ENCODE measurements around the gene TPO.
A peak's percentile ranks its signal among the peaks of the same experiment; 100 is the strongest.

Gene TPO

DNA sequence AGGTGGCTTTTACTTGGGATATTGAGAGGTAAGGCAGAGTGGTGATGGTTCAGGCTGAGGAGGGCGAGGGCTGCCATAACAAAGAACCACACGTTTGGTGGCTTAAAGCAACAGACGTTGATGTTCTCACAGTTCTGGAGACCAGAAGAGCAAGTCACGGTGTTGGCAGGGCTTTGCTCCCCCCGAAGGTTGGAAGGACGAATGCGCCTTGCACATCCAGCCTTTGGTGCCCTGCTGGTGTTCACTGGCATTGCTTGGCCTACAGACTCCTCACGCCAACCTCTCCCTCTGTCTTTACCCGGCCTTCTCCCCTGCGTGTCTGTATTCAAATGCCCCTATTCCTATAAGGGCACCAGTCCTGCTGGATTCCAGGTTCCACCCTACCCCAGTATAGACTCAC, 125.4 kb downstream of the TPO start:
- no peak for DNase-seq

DNA sequence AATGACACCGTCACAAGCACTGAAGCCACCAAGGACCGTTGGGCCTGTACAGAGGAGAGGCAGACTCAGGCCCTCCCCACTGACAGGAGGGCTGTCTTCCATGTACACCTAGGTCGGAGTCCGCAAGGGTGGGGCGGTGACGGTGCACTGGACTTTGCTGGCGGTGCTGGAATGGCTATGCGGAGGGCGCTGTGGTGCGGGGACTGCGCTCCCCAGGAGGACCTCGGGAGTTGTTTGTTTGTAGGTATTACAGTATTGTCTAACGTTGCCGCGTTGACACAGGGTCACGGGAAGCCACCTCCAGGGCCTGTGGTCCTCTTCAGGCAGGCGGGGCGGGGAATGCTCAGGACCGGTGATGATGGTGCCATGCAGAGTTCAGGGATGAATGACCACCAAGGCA, 126.2 kb downstream of the TPO start:
- no peak for DNase-seq

DNA sequence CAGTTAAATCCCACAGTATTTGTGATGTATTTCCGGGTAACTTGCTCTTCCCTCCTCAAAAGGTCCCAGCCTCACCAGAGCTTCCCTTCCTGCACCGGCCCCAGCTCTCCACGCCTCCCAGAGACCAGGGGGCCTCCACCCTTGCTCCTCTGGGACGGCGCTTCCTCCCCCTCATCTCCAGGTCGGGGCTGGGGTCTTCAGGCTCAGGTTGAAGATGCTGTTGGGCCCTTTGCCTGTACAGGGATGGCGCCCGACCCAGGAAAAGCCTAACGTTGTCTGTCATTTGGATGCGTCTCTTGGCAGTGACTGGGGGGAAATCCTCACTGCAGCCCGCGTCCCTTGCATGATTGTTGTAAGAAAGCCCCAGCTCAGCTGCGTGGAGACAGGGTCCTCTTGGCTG, 126.7 kb downstream of the TPO start:
- DNase-seq, result no peak

DNA sequence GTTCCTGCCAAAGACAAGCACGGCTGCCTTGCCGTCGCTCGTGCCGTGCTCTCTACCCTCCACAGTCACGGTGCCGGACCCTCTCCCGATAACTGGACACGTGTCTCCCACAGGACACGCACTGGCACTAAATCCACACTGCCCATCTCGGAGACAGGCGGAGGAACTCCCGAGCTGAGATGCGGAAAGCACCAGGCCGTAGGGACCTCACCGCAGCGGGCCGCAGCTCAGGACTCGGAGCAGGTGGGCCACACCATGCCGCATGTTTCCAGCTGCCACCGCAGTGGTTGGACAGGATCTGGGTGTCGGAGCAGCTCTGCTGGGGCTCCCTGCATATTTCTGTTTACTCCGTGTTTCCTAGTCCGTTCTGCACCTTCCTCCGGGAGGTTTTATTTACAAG, 127.2 kb downstream of the TPO start:
- no peak for DNase-seq

DNA sequence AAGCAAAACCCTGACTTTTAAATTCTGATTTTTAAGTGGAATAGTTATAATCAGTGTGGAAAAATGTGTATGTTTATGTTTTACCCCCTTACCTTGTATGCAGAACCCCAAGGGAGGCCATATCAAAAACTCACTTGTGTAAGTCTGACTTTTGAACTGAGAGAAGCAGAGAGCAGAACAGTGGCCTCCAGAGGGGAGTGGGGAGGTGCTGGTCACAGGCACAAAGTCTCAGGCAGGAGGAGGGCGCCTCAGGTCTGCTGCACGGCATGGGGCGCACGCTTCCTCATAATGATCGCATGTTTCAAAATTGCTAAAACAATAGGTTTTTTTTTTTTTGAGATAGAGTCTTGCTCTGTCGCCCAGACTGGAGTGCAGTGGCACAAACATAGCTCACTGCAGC, 127.8 kb downstream of the TPO start:
- no peak for DNase-seq

DNA sequence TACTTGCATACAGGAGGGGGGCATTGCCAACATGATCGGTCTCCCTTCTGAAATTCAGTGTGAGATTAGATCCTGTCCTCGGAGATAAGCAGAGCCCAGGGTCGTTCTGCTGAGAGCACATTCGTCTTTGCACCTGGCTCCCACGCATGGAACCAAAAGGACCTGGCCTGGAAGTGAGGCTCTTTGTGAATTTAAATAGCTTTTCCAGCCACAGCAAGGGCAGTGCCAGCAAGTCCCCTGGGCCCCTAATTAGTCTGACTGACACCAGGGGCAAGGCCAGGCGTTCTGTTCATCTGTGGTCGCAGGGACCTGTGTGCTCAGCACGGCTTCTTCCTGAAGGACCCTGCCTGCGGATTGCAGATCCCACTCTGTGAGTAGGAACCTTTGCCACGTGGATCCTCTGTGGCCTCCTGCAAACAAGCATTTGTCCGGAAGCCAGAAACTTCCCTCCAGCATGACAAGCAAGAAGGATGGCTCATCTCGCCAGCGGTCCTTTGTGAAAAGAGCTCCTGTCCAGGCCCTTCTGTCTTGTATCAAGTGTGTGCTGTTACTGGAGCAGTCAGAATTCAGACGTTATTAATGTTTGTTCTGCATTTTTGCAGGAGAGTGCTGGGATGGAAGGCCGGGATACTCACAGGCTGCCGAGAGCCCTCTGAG, 128.7 kb downstream of the TPO start:
- DNase-seq, result no peak

DNA sequence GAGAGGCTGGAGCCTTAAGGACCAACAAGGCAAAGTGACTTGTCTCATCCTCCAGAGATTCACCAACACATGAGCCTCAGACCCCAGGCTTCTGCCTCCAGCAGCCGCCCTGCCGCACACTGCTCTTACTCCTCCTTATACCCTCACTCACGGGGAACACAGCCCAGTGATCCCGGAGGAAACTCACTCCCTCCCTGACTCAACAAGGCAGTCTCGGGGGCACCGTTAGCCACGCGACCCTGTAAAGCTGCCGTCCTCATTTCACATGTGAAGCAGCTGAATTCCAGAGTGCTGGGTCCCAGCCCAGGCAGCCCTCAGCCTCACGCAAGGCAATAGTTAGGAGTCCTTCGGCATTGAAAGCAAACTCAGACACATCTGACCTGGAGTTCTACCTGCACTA, 129.7 kb downstream of the TPO start:
- no peak for DNase-seq

DNA sequence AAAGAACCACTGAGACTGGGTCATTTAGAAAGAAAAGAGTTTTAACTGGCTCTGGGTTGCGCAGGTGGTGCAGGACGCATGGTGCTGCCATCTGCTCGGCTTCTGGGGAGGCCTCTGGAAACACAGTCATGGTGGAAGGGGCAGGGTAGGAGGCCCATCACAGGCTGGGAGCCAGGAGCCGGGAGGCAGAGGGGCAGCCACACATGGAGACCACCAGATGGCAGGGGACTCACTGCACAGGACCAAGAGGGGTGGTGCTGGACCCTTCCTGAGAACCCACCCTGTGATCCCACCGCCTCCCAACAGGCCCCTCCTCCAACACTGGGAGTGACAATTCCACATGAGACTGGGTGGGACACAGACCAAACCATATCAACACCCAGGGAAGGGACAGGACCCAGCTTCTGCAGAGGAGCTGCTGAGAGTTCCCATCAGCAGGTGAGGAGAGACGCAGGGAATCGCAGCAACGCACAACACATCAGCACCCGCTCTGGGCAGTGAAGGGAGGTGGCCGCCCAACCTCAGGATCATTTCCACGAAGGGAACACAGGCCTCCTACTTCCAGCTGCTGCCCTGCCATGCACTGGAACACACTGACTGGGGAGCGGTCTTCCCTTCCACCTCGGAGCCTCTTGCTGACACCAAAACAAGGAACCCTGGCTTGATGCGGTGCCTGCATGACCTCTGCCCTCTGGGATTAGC, 130.7 kb downstream of the TPO start:
- no peak for DNase-seq

DNA sequence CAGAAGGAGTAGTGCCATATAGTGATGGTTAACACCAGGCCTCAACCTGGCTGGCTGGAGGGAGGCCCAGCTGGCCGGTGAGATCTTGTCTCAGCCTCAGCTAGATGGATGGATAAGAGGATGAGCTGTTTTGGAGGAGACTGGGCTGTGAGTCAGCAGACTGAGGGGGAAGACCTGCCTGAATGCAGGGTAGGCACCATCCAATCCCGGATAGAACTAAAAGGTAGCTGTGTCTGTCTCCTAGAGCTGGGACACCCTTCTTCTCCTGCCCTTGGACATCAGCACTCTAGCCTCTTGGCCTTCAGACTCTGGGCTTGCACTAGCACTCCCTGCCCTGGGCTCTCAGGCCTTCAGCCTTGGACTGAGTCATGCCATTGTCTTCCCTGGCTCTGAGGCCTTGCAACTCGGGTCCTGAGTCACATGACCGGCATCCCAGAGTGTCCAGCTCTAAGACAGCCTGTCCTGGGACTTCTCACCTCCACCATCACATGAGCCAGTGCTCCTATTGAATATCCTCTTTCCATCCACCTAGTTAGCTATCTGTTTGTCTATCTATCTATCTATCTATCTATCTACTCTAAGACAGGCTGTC, 131.3 kb downstream of the TPO start:
- DNase-seq, result no peak

DNA sequence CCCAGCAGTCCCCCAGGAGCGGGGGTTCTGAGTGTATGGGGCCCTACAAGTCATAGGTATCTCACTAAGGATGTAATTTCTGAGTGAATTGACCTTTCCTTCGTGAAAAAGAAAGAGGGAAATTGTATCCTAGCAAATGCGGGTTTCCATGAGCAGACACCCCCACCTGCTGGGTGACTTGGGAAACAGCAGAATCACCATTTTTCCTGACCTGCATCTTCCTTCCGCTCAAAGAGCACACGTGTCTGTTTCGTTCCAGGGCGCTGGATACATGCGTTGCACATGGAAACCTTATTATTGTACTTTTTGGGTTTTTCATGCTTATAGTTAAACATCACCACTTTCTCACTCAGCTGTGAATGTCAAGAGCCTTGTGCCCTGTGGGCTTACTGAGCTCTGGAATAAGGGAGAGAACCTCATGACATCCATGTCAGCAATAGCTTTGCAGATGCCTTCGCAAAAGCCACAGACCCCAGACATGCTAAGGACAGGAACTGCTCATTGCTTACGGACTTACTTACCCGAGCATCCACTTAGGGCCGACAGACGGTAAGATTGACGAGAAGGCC, 132.8 kb downstream of the TPO start:
- peak in 1 of 2 experiments; percentile 12 for DNase-seq

DNA sequence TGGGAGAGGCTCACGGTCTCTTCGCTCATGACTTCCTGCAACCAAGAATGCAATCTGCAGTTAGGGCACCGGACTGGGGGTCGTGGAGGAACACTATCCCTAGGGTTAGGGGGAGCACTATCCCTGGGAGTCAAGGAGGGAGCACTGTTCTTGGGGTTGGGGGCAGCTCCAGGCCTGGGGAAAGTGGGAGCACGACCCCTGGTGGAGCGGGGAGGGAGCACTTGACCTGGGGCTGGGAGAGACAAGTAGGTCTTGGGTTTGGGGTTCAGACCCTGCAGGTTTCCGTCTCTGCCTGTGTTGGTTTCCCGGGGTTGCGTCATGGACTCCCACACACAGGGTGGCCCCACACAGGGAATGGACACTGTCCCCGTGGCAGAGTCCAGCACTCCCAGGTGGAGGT, 133.6 kb downstream of the TPO start:
- DNase-seq, result no peak

DNA sequence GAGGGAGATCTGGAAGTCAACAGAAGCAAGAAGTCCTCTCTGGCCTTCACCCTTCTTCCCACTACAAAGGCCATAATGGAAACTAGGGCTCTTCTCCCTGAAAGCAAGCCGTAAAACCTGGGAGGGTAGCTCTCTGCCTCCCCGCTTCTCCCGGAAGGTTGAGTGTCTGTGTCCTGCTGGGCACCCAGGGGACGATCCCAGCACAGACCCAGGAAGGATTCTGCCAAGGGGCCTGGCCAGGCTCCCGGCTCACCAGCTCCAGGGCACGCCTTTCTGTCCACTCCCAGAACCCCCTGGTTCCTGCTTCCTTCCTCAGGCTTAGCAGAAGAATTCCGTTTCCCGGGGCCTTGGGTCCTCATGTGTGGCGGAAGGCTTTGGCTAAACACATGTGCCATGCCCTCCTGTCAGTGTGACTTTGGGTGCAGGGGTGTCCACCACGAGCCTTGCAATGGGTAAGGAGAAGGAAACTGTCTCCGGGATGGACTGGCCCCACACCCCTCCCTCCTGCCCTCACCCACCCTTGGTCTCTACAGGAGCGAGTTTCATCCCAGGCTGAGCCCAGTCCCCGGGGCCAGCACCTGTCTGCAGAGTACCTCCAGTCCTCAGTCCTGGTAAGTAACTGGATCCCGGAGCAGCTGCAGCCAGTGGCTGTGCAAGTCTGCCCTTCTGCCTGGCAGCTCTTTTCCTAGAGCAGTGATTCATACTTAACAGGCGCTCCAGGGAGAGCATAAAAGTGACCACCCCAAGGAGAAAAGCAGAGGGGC, 135.8 kb downstream of the TPO start:
- DNase-seq, result no peak

DNA sequence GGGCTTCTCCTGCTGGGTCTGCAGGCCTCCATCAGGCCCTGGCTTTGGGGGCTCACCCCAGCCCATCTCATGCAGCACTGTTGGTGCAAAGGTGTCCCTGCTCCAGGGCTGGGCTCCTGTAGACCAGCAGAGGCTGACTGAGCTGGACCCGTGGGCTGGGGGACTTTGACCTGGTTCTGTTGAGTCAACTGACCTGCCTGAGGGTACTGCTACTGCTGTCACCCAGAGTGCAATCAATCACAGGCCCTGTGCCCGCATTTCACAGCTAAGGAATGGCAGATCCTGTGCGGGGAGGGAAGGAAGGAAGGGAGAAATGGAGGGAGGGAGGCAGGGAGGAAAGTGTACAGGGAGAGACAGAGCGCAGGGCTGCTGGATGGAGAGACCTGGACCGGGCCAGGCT, 136.8 kb downstream of the TPO start:
- no peak for DNase-seq

DNA sequence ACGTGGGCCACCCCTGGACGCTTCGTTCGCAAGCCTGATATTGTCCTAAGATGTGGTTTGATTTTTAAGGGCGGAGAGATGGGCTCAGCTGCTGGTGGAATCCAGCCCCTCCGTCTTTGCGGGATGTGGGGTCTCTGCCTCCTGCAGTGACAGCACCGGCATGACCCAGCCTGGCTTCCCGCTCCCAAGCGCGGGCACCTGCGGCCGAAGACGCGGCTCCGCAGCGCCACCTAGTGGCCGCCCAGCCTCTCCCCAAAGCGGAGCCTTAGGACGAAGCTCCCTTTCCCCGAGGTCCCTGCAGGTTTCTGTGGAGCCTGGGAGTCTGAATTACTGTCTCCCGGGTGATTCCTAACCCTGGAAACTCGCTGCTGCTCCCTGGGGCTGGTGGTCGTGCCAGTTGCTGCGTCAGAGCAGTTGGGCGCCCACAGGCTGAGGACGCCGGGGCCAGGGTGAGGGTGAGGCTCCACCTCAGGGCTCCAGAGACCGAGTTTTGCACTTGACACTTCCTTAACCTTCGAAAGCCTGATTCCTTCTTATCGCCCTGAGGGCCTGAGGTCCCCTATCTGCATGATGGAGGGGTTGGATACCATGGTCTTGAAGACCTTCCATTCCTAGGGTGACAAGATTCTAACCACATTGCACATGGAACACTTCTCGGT, 137.5 kb downstream of the TPO start:
- DNase-seq, result peak; percentile 43 to 47

DNA sequence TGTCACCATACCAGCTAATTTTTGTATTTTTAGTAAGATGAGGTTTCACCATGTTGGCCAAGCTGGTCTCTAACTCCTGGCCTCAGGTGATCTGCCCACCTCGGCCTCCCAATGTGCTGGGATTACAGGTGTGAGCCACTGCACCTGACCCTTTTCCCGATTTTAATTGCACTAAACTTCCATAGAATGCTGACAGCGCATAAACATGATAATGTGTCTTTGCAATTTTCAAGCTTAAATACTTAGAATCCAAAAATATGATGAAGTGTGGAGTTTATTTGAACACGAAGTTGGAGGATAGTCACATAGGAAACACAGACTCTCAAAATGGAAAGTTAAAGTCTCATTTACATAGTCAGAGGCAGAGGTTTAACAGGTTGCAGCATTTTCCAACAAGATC, 138.6 kb downstream of the TPO start:
- no peak for DNase-seq

DNA sequence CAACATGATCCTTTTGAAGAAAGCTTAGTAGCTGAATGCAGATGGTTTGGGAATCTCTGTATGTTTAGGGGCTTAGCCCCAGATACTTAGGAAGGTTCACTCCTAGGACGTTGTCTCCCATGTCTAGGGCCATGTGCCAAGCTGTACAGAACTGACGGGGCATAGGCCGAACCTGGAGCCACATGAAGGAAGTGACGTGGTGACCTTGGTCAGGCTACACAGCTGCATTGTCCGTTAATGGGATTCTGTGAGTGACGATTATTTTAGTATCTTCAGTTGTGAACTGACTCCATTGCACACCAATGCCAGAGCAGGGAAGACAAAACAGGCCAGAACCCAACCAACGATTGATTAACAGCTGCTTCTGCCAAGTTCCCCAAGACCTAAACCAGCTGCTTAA, 139.3 kb downstream of the TPO start:
- no peak for DNase-seq

DNA sequence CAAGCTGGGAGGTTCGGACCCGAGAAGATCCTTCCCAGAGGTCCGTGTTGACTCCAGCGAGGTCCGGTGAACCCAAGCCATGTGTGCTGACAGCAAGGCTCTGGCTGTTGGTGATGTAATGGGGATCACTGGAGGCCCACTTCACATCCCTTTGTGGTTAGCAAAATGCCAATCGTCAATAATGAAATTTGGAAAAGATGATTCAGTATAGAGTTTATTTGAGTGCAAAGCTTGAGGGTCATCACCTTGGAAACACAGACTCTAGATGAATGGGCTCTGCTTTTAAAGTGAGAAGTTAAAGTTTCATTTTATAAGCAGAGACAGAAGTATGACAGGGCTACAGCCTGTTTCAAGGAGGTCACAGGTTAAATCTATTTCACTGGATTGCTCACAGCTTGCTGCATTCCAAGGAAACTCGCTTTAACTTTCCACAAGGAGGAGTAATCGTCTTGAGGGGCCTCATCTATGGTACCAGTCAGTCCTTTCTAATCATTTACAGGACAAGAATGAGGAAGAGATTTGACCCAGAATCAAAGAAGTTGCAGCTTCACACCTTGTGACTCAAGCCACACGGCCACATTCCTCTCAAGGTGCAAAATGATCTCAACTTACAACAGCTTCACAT, 140.5 kb downstream of the TPO start:
- DNase-seq, result no peak

DNA sequence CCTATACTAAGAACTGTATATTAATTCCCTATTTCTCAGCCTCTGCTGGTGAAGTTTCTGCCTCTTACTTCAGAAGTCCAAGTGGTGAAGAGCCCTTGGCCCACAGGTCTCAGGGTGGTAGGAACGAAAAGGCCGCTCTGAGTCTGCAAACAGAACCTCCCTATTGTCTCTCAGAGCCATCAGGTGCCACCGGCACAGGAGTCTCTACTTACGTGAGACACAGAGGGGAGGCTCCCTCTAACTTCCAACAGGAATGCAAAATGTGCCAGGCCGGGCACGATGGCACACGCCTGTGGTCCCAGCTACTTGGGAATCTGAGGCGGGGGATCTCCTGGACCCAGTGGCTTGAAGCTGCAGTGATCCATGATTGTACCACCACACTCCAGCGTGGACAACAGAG, 143.0 kb downstream of the TPO start:
- DNase-seq, result no peak

DNA sequence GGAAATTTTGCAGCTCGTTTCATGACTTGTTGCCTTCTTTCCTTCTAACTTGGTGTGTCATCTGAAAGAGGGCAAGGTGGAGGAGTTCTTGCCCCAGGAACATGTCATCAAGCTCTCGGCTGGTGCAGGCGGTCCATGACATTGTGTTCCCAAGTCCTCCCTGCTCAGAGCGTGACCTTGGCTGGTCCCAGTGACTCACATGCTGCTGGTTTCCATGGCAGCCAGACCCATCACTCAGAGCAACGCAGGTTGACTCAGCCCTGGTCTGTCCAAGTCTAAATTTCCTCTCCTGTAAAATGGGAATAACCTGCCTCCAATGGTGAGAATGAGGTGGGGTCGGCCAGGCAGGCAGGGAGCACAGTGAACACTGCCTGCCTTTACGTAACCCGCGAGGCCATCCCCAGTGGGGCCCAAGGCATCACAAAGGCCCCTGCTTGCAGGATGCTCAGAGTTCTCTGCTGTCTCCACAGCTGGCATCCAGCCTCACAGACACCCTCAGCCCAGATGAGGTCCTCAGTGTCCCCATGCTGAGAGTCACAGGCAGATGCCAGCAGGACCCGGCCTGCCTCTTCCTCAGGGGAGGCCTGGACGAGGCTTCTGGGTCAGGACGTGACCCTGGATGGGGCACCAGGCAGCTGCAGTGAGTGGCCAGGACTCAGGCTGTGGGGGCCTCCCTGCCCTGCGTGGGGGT, 143.7 kb downstream of the TPO start:
- DNase-seq, result no peak

DNA sequence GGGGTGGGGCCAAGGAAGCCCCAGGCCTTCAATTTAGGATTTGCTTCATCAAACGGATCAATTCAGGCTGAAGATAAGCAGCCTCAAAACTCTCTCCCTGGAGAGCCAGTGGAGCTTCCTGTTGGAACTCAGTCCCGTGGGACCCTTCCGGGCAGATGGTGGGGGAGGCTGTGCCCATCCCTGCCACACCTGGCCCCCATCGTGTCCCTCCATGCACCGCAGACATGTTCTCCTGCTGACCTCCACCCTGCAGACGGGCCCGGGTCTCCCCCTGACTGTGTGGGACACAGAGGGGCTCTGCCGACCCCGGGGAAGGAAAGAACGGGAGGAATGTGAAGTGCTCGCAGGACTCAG, 144.2 kb downstream of the TPO start:
- DNase-seq, result no peak

DNA sequence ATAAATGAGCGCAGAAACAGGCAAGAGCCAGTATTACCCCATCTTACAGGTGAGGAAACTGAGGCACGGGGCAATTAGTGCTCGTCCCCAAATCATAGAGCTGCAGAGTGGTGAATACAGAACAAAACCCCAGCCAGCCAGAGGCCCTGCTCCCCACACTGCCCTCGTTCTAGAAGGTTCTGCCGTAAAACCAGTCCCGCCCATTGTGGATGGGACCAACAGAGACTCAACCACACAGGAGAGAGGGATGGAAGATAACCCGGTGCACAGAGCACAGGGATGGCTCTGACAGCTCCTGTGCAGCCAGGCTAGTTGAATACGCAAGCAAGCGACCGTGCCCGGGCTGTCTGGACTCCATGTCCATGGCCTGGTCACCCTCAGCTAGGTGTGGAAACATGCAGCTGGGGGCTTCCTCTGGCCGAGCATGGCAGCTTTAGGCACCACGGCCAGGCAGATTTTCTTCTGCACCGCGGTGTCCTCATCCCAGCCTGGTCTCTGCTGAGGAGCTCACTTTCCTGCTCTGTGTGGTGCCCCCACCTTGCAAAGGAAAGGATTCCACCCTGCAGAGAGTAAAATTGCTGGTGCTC, 146.4 kb downstream of the TPO start:
- DNase-seq, result no peak

DNA sequence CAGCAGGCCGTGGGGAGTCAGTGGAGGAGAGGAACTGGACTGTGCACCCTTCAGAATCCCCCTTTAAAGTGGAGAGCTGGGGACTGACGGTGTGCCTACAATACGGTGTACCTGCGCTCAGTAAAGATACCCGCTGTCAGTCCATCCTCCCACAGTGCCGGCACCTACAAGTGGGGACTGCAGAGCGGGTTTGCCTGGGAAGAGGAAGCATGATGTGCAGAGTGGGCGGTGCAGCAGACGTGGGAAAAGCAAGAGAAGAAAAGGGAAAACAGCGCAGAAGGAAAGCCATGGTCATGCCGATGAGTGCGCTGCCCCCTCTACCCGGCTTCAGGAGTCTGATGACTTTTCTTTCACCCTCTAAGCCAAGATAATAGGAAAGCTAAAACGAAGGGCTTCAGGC, 148.0 kb downstream of the TPO start:
- no peak for DNase-seq
